ENCODE measurements around the gene EVPL. TPM values are rescaled to one million over a fixed set of nuclear protein-coding genes. Genes with fewer than 3 reads are reported as not detected.

EVPL gene
- total and polyA plus RNA-seq, 10 of the 15 experiments (the other 5 are each of a cell fraction or from before 2014, with no cell fraction given): 0.03 TPM; not detected in 9

DNA sequence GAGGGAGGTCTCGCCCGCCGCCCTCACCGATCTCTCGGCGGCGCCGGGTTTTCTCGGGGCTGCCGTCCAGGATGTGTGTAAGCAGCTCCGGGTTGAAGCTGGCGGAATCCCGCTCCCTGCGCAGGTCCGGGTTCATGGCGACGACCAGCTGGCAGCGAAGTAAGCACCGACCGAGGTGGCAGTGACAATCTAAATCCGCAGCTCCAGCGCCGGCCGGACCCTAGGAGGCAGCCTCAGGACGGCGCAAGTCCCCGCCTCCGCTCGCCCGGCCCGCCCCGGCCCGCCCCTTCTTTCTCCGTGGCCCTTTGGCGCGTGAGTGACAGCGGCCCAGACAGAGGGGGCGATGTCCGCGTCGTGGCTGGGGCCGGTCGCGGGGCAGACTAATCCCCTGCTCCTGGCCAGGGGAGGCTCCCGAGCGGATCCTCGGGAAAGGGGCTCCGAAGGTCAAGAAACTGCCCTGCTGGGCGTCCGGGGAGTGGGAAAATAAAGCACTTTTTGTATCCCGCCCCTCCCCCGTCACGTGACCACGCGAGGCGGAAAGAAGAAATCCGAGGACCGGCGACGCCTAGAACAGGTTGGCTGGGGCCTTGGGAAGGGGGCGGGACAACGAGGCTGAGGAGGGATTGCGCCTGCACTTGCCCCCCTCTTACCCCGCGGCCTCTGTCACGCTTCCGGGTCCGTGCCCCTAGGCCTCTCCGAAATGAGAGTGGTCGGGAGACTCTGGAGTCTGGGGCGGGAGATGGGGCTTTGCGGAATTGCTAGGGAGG is 48.0 kb downstream of the EVPL start, which contains the start of the genes ACOX1 and TEN1 (continued):
- TF ChIP-seq, protein P1, sequence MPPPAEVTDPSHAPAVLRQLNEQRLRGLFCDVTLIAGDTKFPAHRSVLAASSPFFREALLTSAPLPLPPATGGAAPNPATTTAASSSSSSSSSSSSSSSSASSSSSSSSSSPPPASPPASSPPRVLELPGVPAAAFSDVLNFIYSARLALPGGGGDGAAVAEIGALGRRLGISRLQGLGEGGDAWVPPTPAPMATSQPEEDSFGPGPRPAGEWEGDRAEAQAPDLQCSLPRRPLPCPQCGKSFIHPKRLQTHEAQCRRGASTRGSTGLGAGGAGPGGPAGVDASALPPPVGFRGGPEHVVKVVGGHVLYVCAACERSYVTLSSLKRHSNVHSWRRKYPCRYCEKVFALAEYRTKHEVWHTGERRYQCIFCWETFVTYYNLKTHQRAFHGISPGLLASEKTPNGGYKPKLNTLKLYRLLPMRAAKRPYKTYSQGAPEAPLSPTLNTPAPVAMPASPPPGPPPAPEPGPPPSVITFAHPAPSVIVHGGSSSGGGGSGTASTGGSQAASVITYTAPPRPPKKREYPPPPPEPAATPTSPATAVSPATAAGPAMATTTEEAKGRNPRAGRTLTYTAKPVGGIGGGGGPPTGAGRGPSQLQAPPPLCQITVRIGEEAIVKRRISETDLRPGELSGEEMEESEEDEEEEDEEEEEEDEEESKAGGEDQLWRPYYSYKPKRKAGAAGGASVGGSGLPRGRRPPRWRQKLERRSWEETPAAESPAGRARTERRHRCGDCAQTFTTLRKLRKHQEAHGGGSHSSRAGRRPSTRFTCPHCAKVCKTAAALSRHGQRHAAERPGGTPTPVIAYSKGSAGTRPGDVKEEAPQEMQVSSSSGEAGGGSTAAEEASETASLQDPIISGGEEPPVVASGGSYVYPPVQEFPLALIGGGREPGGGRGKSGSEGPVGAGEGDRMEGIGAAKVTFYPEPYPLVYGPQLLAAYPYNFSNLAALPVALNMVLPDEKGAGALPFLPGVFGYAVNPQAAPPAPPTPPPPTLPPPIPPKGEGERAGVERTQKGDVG (CRISPR knock-in tag; IDR thresholded peaks at IDR 0.05): peak; percentile 67; the same call in 1 of the 2 replicates
- TF ChIP-seq BHLHE40 (IDR thresholded peaks at IDR 0.05; ENCODE audit: borderline replicate concordance in 1 of 2, low read depth in 2 of 2, low read length in 1 of 2) (peak; percentile 92 to 98), CREM (IDR thresholded peaks at IDR 0.05; ENCODE audit: low read depth) (peak; percentile 42; the same call in 1 of the 2 replicates), STAT1 (conservative IDR thresholded peaks at IDR 0.05) (peak; percentile 73; the same call in 1 of the 2 replicates), EP300 (IDR thresholded peaks at IDR 0.05; ENCODE audit: borderline replicate concordance in 1 of 2, control insufficient read depth in 1 of 2, low read depth in 2 of 2, low read length in 2 of 2) (peak in 1 of 2 experiments; percentile 33; a peak in 1 of 4 replicates), CBX3 (IDR thresholded peaks at IDR 0.05; ENCODE audit: borderline replicate concordance, low read depth) (no peak), RAD51 (IDR thresholded peaks at IDR 0.05) (peak; percentile 99), YY1 (IDR thresholded peaks at IDR 0.05; ENCODE audit: low read depth, low read length) (peak; percentile 74; the same call in 1 of the 2 replicates), GATAD2B (conservative IDR thresholded peaks at IDR 0.05; ENCODE audit: low read depth) (peak; percentile 76), POLR2AphosphoS5 (IDR thresholded peaks at IDR 0.05; ENCODE audit: low read length) (peak; percentile 97), IRF4 (IDR thresholded peaks at IDR 0.05; ENCODE audit: low read depth, low read length) (no peak), CEBPB (IDR thresholded peaks at IDR 0.05; ENCODE audit: borderline replicate concordance in 1 of 2, low read depth in 2 of 2, low read length in 2 of 2) (no peak), POLR2A (IDR thresholded peaks at IDR 0.05; ENCODE audit: low read depth, low read length) (peak; percentile 83), NFXL1 (IDR thresholded peaks at IDR 0.05; ENCODE audit: borderline replicate concordance) (no peak)
- TF ChIP-seq, protein P2, sequence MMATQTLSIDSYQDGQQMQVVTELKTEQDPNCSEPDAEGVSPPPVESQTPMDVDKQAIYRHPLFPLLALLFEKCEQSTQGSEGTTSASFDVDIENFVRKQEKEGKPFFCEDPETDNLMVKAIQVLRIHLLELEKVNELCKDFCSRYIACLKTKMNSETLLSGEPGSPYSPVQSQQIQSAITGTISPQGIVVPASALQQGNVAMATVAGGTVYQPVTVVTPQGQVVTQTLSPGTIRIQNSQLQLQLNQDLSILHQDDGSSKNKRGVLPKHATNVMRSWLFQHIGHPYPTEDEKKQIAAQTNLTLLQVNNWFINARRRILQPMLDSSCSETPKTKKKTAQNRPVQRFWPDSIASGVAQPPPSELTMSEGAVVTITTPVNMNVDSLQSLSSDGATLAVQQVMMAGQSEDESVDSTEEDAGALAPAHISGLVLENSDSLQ (IDR thresholded peaks at IDR 0.05): peak; percentile 98
- TF ChIP-seq, protein P3, sequence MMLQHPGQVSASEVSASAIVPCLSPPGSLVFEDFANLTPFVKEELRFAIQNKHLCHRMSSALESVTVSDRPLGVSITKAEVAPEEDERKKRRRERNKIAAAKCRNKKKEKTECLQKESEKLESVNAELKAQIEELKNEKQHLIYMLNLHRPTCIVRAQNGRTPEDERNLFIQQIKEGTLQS (IDR thresholded peaks at IDR 0.05; ENCODE audit: borderline replicate concordance, extremely low read depth, low read depth, low read length): peak; percentile 84; the same call in 1 of the 2 replicates
- TF ChIP-seq, protein P4, sequence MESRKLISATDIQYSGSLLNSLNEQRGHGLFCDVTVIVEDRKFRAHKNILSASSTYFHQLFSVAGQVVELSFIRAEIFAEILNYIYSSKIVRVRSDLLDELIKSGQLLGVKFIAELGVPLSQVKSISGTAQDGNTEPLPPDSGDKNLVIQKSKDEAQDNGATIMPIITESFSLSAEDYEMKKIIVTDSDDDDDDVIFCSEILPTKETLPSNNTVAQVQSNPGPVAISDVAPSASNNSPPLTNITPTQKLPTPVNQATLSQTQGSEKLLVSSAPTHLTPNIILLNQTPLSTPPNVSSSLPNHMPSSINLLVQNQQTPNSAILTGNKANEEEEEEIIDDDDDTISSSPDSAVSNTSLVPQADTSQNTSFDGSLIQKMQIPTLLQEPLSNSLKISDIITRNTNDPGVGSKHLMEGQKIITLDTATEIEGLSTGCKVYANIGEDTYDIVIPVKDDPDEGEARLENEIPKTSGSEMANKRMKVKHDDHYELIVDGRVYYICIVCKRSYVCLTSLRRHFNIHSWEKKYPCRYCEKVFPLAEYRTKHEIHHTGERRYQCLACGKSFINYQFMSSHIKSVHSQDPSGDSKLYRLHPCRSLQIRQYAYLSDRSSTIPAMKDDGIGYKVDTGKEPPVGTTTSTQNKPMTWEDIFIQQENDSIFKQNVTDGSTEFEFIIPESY (IDR thresholded peaks at IDR 0.05): no peak
- TF ChIP-seq, protein P5, sequence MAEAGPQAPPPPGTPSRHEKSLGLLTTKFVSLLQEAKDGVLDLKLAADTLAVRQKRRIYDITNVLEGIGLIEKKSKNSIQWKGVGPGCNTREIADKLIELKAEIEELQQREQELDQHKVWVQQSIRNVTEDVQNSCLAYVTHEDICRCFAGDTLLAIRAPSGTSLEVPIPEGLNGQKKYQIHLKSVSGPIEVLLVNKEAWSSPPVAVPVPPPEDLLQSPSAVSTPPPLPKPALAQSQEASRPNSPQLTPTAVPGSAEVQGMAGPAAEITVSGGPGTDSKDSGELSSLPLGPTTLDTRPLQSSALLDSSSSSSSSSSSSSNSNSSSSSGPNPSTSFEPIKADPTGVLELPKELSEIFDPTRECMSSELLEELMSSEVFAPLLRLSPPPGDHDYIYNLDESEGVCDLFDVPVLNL (IDR thresholded peaks at IDR 0.05; ENCODE audit: low read depth, low read length): no peak

Data from GM12878 (cell line).